HCT116 (cell line): ENCODE results near the gene LRP1B.

ENCODE experiments used
- ZBTB33 ChIP-seq: IDR thresholded peaks from 2 replicates; pipeline ENCODE4 v1.6.1; 2011; ENCODE audit warnings: mild to moderate bottlenecking, low read length, moderate library complexity; ENCODE audit not compliant: insufficient replicate concordance; ENCODE audit errors: extremely low read depth
- TF ChIP-seq, protein P1 (sequence below), 3 experiments: fragments of 200-600 bp in 1 of 3; sonication (generic) in 1 of 3; IDR thresholded peaks in 2 of 3; conservative IDR thresholded peaks in 1 of 3; 2 replicates each; pipeline ENCODE4 v1.5.1; 2012 to 2017; ENCODE audit warnings: low read depth in 2 of 3, low read length in 2 of 3, antibody characterized with exemption in 1 of 3, borderline replicate concordance in 1 of 3, control low read depth in 1 of 3, mild to moderate bottlenecking in 1 of 3, mixed read lengths in 1 of 3, mixed run types in 1 of 3, moderate library complexity in 1 of 3; ENCODE audit not compliant: insufficient read depth in 1 of 3

DNA sequence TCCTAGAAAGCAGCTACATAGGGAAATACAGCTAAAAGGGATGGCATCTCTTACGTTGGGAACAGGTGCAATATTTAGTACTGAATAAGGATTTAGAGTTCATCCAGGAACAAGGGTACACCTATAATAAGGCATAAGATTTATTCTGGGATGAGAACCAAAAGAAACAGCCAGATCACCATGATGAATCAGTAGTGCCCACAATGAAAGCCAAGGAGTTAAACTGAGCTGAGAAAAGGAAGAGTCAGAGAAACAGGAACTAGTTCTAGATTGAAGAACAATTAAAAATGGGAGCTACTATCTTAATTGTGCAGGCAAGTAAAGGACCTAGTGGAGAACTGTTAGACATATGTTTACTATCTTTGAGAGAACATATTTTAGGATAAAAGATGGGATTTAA, 692.3 kb downstream of the LRP1B start:
- TF ChIP-seq, protein P1, sequence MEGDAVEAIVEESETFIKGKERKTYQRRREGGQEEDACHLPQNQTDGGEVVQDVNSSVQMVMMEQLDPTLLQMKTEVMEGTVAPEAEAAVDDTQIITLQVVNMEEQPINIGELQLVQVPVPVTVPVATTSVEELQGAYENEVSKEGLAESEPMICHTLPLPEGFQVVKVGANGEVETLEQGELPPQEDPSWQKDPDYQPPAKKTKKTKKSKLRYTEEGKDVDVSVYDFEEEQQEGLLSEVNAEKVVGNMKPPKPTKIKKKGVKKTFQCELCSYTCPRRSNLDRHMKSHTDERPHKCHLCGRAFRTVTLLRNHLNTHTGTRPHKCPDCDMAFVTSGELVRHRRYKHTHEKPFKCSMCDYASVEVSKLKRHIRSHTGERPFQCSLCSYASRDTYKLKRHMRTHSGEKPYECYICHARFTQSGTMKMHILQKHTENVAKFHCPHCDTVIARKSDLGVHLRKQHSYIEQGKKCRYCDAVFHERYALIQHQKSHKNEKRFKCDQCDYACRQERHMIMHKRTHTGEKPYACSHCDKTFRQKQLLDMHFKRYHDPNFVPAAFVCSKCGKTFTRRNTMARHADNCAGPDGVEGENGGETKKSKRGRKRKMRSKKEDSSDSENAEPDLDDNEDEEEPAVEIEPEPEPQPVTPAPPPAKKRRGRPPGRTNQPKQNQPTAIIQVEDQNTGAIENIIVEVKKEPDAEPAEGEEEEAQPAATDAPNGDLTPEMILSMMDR (IDR thresholded peaks at IDR 0.05 in 2 of 3, conservative IDR thresholded peaks at IDR 0.05 in 1 of 3; ENCODE audit: borderline replicate concordance in 1 of 3, insufficient read depth in 1 of 3, low read depth in 2 of 3, low read length in 2 of 3) = no peak
- TF ChIP-seq ZBTB33 = no peak
